ENCODE data around the gene NFIC.
"Not testable (repeated sequence)": the region's sequence is repeated elsewhere in the genome, so short reads cannot be mapped to it uniquely, and the experiment has no call there.

NFIC gene

DNA sequence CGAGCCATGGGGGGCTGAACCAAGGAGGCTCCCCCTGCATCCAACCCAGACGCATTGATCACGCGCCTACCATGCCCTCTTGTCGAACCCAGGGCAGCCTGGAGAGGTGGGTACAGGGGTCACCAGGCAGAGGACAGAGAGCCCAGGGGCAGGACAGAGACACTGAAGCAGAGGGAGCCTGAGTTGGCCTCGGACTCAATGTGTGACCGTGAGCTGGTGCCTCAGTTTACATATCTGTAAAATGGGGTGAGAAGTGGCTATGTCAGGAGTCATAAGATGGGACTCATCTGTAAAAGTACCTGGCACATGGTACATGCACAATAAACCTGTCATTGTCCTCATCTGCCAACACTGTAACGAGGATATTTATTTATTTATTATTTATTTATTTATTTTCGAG lies 24.1 kb upstream of the NFIC start:
- H3K9me3 ChIP-seq (ENCODE audit: control insufficient read depth, insufficient read depth, low read length) = no peaks in the 10 kb centered on the region
- H3K36me3 ChIP-seq (ENCODE audit: control insufficient read depth, insufficient read depth, low read length) = no peaks in the 10 kb centered on the region
- H3K4me1 ChIP-seq (ENCODE audit: control insufficient read depth, insufficient read depth, low read length) = no peaks in the 10 kb centered on the region
- no peak overlapping the region for H3K4me3 ChIP-seq (ENCODE audit: low read depth, low read length)
- H3K27me3 ChIP-seq (ENCODE audit: control insufficient read depth, insufficient read depth, low read length) = peaks cover 10% of the 10 kb centered on the region
- no peak overlapping the region for H3K9ac ChIP-seq (ENCODE audit: low read depth, low read length)

DNA sequence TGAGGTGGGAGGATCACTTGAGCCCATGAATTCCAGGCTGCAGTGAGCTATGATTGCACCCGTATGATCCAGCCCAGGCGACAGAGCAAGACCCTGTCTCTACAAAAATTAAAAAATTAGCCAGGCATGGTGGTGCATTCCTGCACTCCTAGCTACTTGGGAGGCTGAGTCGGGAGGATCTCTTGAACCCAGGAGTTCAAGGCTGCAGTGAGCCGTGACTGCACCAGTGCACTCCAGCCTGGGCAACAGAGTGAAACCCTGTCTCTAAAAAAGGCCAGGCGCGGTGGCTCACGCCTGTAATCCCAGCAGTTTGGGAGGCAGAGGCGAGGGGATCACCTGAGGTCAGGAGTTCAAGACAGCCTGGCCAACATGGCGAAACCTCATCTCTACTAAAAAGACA lies 23.4 kb upstream of the NFIC start:
- not testable (repeated sequence) for H3K27me3 ChIP-seq (ENCODE audit: control insufficient read depth, insufficient read depth, low read length); H3K4me1 ChIP-seq (ENCODE audit: control insufficient read depth, insufficient read depth, low read length); H3K4me3 ChIP-seq (ENCODE audit: low read depth, low read length)

DNA sequence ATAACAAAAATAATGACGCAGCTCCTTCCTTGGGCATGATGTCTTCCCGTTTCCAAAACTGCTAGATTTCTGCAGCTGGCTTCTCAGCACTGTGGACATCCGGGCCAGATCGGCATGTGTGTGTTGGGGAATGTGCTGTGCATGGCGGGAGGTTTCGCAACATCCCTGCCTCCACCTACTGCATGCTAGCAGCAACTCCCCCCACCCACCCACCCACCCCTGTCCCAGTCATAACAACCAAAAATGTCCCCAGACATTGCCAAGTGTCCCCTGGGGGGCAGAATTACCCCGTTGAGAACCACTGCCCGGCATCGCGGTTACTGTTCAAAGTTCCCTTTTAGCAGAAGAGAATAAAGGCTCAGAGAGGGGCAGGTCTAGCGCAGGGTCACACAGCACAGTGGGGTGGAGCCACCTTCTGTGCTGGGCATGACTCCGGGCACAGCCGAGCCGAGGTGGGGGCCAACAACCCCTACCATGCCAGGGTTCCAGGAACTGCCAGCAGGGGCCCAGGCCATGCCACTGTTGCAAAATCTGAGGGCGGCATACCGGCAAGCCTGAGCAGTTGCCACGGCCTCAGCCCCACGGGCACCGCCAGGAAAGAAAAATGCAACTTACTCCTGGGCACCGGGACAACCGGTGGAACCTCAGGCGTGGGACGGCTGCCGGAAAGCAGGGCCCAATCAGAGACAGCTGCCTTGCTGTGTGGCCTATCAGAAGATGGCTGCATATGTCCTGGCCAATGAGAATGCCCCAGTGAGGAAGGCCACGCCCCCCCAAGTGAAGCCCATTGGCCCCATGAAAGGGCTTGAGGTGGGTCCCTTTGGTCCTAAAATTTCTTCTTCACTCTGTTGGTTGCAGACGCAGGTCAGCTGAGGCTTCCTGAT lies 22.5 kb upstream of the NFIC start:
- no peaks in the 10 kb centered on the region for H3K9me3 ChIP-seq (ENCODE audit: control insufficient read depth, insufficient read depth, low read length)
- H3K27me3 ChIP-seq (ENCODE audit: control insufficient read depth, insufficient read depth, low read length) = peaks cover 10% of the 10 kb centered on the region
- H3K4me1 ChIP-seq (ENCODE audit: control insufficient read depth, insufficient read depth, low read length) = no peaks in the 10 kb centered on the region
- no peaks in the 10 kb centered on the region for H3K36me3 ChIP-seq (ENCODE audit: control insufficient read depth, insufficient read depth, low read length)
- no peak overlapping the region for H3K9ac ChIP-seq (ENCODE audit: low read depth, low read length)
- H3K4me3 ChIP-seq (ENCODE audit: low read depth, low read length) = no peak overlapping the region

More for the DNA sequence above, 23.4 kb upstream of the NFIC start:
- not testable (repeated sequence) for H3K36me3 ChIP-seq (ENCODE audit: control insufficient read depth, insufficient read depth, low read length); H3K9ac ChIP-seq (ENCODE audit: low read depth, low read length); H3K9me3 ChIP-seq (ENCODE audit: control insufficient read depth, insufficient read depth, low read length)

DNA sequence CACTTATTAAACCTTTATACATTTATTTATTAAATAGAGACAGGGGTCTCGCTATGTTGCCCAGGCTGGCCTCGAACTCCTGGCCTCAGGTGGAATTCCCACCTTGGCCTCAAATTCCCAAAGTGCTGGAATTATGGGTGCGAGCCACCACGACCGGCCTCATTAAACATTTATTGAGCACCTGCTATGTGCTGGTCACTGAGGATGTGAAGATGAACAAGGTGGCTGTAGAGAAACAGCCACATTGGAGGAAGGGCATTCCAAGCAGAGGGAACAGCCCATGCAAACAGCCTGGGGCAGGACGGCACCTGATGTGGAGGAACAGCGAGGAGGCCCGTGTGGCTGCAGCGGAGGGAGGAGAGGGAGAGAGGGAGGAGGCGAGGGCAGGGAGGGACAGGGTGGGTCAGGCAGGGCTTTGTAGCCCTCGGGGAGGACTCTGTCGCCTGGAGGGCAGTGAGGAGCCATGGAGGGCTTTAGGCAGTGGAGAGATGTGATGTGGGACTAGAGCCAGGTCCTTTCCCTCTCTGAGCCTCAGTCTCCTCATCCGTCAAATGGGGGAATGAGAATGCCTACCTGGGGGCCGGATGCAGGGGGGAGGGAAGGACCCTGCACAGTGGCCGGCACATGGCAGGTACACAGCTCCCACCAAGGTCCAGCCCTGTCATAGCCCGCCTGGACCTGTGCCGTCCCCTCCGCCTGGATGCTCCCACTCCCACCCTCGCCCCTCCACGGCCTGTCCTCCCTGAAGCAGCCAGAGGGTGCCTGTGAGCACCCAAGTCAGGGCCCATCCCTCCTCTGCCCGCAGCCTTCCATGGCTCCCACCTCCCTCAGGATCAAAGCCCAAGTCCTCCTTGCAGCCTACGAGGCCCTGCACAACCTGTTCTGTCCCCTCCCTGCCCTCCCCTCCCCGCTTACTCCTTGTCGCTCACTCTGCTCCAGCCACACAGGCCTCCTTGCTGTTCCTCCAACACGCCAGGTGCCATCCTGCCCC lies 21.5 kb upstream of the NFIC start:
- Histone ChIP-seq H3K9me3 (ENCODE audit: control insufficient read depth, insufficient read depth, low read length) (no peaks in the 10 kb centered on the region), H3K36me3 (ENCODE audit: control insufficient read depth, insufficient read depth, low read length) (no peaks in the 10 kb centered on the region), H3K4me1 (ENCODE audit: control insufficient read depth, insufficient read depth, low read length) (no peaks in the 10 kb centered on the region), H3K9ac (ENCODE audit: low read depth, low read length) (no peak overlapping the region), H3K4me3 (ENCODE audit: low read depth, low read length) (no peak overlapping the region), H3K27me3 (ENCODE audit: control insufficient read depth, insufficient read depth, low read length) (peaks cover 10% of the 10 kb centered on the region)

DNA sequence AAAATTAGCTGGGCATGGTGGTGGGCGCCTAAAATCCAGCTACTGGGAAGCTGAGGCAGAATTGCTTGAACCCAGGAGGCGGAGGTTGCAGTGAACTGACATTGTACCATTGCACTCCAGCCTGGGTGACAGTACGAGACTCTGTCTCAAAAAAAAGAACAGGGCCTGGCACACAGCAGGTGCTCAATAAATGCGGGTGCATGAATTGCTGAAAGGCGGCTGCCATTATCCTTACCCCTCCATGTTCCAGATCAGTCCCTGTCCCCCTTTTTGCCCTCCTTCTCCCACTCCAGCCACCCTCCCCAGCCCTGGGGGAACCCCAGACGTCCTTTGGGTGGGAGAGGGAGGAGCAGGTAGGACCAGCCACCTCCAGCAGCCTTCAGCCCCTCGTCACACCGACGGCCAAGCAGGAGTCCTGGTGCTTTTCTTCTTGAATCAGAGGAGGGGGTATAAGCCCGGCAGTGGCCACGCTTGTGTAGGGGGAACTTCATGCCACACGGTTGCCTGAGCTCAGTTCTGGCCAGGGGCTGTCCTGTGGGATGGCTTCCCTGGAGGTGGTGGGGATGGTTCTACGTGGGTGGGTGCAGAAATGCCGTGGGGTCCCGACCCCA lies 20.4 kb upstream of the NFIC start:
- H3K4me1 ChIP-seq (ENCODE audit: control insufficient read depth, insufficient read depth, low read length) = no peaks in the 10 kb centered on the region
- no peak overlapping the region for H3K4me3 ChIP-seq (ENCODE audit: low read depth, low read length)
- no peaks in the 10 kb centered on the region for H3K9me3 ChIP-seq (ENCODE audit: control insufficient read depth, insufficient read depth, low read length)
- H3K36me3 ChIP-seq (ENCODE audit: control insufficient read depth, insufficient read depth, low read length) = no peaks in the 10 kb centered on the region
- H3K9ac ChIP-seq (ENCODE audit: low read depth, low read length) = no peak overlapping the region
- H3K27me3 ChIP-seq (ENCODE audit: control insufficient read depth, insufficient read depth, low read length) = peaks cover 13% of the 10 kb centered on the region

DNA sequence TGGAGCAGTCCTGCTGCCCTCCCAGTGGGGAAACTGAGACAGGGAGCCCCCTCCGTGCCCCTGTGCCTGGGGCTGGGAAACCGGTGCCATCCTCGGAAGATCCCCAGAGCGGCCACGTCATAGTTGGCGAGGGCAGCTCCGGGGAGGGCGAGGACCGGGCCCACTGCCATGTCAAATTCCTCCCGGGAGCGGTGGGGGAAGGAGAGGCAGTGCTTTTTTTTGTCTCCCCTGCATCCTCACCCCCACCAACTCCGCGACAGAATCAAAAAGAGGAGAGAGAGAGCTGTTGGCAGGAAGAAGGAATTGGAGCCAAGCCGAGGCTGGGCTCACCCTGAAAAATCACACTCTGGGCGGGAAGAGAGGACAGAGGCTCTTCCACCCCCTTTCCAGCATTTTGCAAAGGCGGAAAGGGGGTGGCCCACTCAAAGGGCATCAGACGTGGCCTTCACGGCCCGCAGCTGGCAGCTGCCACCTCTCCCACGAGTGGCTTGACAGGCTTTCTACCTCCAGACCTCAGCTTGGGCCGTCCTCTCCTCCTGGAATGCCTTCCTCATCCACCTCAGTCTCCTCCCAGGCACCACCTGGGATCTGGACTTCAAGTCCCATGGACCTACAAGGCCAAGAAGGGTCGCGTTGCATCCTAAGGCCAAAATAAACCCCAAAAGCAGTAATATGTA lies 19.6 kb upstream of the NFIC start:
- Histone ChIP-seq H3K27me3 (ENCODE audit: control insufficient read depth, insufficient read depth, low read length) (peaks cover 17% of the 10 kb centered on the region), H3K4me1 (ENCODE audit: control insufficient read depth, insufficient read depth, low read length) (no peaks in the 10 kb centered on the region), H3K9me3 (ENCODE audit: control insufficient read depth, insufficient read depth, low read length) (no peaks in the 10 kb centered on the region), H3K36me3 (ENCODE audit: control insufficient read depth, insufficient read depth, low read length) (no peaks in the 10 kb centered on the region), H3K4me3 (ENCODE audit: low read depth, low read length) (no peak overlapping the region), H3K9ac (ENCODE audit: low read depth, low read length) (no peak overlapping the region)

DNA sequence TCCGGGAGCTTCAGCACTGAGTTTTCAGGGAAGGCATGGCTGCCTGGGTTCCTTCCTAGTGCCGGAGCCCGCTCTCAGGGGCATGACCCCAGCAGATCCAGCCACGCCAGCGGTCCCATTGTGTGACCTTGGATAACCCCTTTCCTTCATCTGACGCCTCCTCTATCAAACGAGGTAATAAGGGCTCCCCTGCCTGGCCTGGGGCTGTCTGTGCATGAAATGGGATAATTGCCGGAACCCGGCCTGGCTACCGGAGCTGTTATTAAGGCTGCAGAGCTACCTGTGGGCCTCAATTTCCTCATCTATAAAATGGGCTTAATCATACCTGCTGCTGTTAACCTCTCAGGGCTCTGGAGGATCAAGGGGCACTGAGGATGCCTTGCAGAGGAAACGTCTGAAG lies 18.3 kb upstream of the NFIC start:
- Histone ChIP-seq H3K9me3 (ENCODE audit: control insufficient read depth, insufficient read depth, low read length) (no peaks in the 10 kb centered on the region), H3K4me1 (ENCODE audit: control insufficient read depth, insufficient read depth, low read length) (no peaks in the 10 kb centered on the region), H3K36me3 (ENCODE audit: control insufficient read depth, insufficient read depth, low read length) (no peaks in the 10 kb centered on the region), H3K27me3 (ENCODE audit: control insufficient read depth, insufficient read depth, low read length) (peaks cover 30% of the 10 kb centered on the region), H3K4me3 (ENCODE audit: low read depth, low read length) (no peak overlapping the region), H3K9ac (ENCODE audit: low read depth, low read length) (no peak overlapping the region)

DNA sequence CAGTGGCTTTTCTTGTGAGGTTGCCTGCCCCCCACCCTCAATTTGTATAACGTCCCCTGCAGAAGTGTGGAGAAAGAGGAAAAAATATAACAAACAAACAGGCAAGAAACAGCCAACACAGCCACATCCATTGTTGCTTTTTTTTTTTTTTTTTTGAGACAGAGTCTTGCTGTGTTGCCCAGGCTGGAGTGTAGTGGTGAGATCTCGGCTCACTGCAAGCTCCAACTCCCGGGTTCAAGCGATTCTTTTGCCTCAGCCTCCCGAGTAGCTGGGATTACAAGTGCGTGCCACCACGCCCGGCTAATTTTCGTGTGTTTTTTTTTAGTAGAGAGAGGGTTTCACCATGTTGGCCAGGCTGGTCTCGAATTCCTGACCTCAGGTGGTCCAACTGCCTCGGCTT lies 17.9 kb upstream of the NFIC start:
- H3K9ac ChIP-seq (ENCODE audit: low read depth, low read length); H3K4me3 ChIP-seq (ENCODE audit: low read depth, low read length); H3K36me3 ChIP-seq (ENCODE audit: control insufficient read depth, insufficient read depth, low read length); H3K9me3 ChIP-seq (ENCODE audit: control insufficient read depth, insufficient read depth, low read length); H3K4me1 ChIP-seq (ENCODE audit: control insufficient read depth, insufficient read depth, low read length): not testable (repeated sequence)
- H3K27me3 ChIP-seq (ENCODE audit: control insufficient read depth, insufficient read depth, low read length) = peaks cover 34% of the 10 kb centered on the region

DNA sequence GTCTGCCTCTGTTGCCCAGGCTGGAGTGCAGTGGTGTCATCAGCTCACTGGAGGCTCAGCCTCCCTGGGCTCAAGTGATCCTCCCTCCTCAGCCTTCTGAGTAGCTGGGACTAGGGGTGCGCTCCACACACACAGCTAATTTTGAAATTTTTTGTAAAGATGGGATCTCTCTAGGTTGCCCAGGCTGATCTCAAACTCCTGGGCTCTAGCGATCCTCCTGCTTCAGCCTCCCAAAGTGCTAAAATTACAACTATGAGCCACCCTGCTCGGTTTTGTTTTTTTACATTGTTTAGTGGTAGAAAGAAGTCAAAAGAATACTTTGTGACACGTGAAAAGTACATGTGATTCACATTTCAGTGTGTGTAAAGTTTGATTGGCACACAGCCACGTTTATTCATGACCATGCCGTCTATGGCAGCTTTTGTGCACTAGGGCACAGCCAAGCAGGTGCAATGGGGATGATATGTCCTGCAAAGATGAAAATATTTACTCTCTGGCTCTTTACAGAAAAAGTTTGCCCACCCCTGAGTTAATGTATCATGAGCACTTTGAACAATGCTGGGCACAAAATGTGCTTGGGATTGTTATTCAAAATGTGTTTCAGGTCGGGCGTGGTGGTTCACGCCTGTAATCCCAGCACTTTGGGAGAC lies 16.2 kb upstream of the NFIC start:
- H3K4me1 ChIP-seq (ENCODE audit: control insufficient read depth, insufficient read depth, low read length) = no peaks in the 10 kb centered on the region
- H3K27me3 ChIP-seq (ENCODE audit: control insufficient read depth, insufficient read depth, low read length) = peaks cover 46% of the 10 kb centered on the region
- H3K4me3 ChIP-seq (ENCODE audit: low read depth, low read length) = no peak overlapping the region
- H3K36me3 ChIP-seq (ENCODE audit: control insufficient read depth, insufficient read depth, low read length) = no peaks in the 10 kb centered on the region
- H3K9me3 ChIP-seq (ENCODE audit: control insufficient read depth, insufficient read depth, low read length) = no peaks in the 10 kb centered on the region
- no peak overlapping the region for H3K9ac ChIP-seq (ENCODE audit: low read depth, low read length)

DNA sequence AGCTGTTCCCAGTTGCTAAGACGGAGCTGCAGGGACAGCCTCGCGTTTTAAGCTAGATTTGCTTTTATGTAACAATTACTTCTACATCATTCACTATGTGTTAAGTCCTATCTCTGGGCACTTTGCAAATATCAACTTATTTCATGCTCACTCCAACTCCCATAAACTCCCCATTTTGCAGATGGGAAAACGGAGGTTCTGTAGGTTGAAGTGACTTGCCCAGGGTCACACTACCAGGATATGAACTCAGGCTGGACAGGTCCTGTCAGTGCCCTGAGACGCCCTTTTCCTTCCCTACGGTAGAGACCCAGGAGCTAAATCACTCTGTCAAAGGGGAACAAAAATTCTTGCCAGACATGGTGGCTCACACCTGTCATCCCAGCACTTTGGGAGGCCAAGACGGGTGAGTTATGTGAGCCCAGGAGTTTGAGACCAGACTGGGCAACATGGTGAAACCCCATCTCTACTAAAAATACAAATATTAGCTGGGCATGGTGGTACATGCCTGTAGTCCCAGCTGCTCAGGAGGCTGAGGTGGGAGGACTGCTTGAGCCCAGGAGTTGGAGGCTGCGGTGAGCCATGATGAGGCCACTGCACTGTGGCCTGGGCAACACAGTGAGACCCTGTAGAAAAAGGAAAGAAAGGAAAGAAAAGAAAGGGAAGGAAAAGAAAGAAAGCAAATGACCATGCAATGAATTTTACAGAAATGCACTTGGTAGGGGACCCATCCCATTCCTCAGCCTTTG lies 14.5 kb upstream of the NFIC start:
- Histone ChIP-seq H3K4me1 (ENCODE audit: control insufficient read depth, insufficient read depth, low read length) (no peaks in the 10 kb centered on the region), H3K27me3 (ENCODE audit: control insufficient read depth, insufficient read depth, low read length) (peaks cover 55% of the 10 kb centered on the region), H3K9ac (ENCODE audit: low read depth, low read length) (no peak overlapping the region), H3K36me3 (ENCODE audit: control insufficient read depth, insufficient read depth, low read length) (no peaks in the 10 kb centered on the region), H3K4me3 (ENCODE audit: low read depth, low read length) (no peak overlapping the region), H3K9me3 (ENCODE audit: control insufficient read depth, insufficient read depth, low read length) (no peaks in the 10 kb centered on the region)

All from iPS-15b (cell line).